ENCODE data around the gene FEN1.
A peak's percentile ranks its signal among the peaks of the same experiment; 100 is the strongest.

The FEN1 gene

GRCh38 chr11:61814247-61814957 is 21.7 kb downstream of the FEN1 start:
- no peak for DNase-seq (ENCODE audit: low read depth, low spot score)
- peak overlapping the region; percentile 94 for H3K4me3 ChIP-seq (ENCODE audit: low read length)

GRCh38 chr11:61814958-61815789 is 22.5 kb downstream of the FEN1 start:
- no peak for DNase-seq (ENCODE audit: low read depth, low spot score)
- H3K4me3 ChIP-seq (ENCODE audit: low read length), result peak overlapping the region; percentile 94

GRCh38 chr11:61815790-61816735 is 23.4 kb downstream of the FEN1 start:
- no peak for DNase-seq (ENCODE audit: low read depth, low spot score)

GRCh38 chr11:61816736-61817455 is 24.2 kb downstream of the FEN1 start, which contains the start of gene FADS1:
TSS of gene FADS1 (minus strand) at chr11:61817003. CDS start at chr11:61816929, 74 bp downstream.
- DNase-seq (ENCODE audit: low read depth, low spot score), result peak; percentile 92
- H3K4me3 ChIP-seq (ENCODE audit: low read length), result peak within 1 kb of the TSS; percentile 94

More at GRCh38 chr11:61815790-61816735, 23.4 kb downstream of the FEN1 start:
- H3K4me3 ChIP-seq (ENCODE audit: low read length), result peak overlapping the region; percentile 94

GRCh38 chr11:61817471-61818202 is 24.9 kb downstream of the FEN1 start:
- peak overlapping the region; percentile 94 for H3K4me3 ChIP-seq (ENCODE audit: low read length)
- no peak for DNase-seq (ENCODE audit: low read depth, low spot score)

- DNase-seq (ENCODE audit: low read depth, low spot score), result no peak
- no peak overlapping the region for H3K4me3 ChIP-seq (ENCODE audit: low read length)
Observed at GRCh38 chr11:61820174-61820573, 27.5 kb downstream of the FEN1 start.

- DNase-seq (ENCODE audit: low read depth, low spot score), result no peak
- peak overlapping the region; percentile 97 for H3K4me3 ChIP-seq (ENCODE audit: low read length)
Observed at GRCh38 chr11:61826930-61827570, 34.3 kb downstream of the FEN1 start.

GRCh38 chr11:61827571-61828378 is 35.1 kb downstream of the FEN1 start, which contains the start of gene FADS2:
TSS of gene FADS2 (plus strand) at chr11:61828300. CDS start at chr11:61828391, 91 bp downstream.
- peak; percentile 93 for DNase-seq (ENCODE audit: low read depth, low spot score)
- peak within 1 kb of the TSS; percentile 97 for H3K4me3 ChIP-seq (ENCODE audit: low read length)

GRCh38 chr11:61828379-61828628 is 35.6 kb downstream of the FEN1 start:
- peak overlapping the region; percentile 97 for H3K4me3 ChIP-seq (ENCODE audit: low read length)
- DNase-seq (ENCODE audit: low read depth, low spot score), result no peak

GRCh38 chr11:61828629-61829407 is 36.1 kb downstream of the FEN1 start:
- H3K4me3 ChIP-seq (ENCODE audit: low read length), result peak overlapping the region; percentile 97
- no peak for DNase-seq (ENCODE audit: low read depth, low spot score)

GRCh38 chr11:61829806-61830205 is 37.1 kb downstream of the FEN1 start:
- DNase-seq (ENCODE audit: low read depth, low spot score), result no peak
- H3K4me3 ChIP-seq (ENCODE audit: low read length), result peak overlapping the region; percentile 97

- no peak for DNase-seq (ENCODE audit: low read depth, low spot score)
- H3K4me3 ChIP-seq (ENCODE audit: low read length), result peak overlapping the region; percentile 97
Observed at GRCh38 chr11:61830237-61831105, 37.8 kb downstream of the FEN1 start.

GRCh38 chr11:61832207-61832606 is 39.5 kb downstream of the FEN1 start:
- H3K4me3 ChIP-seq (ENCODE audit: low read length), result no peak overlapping the region; the same call in 1 of the 2 replicates
- DNase-seq (ENCODE audit: low read depth, low spot score), result no peak

- no peak for DNase-seq (ENCODE audit: low read depth, low spot score)
- H3K4me3 ChIP-seq (ENCODE audit: low read length), result peak overlapping the region; percentile 26
Observed at GRCh38 chr11:61832754-61833153, 40.0 kb downstream of the FEN1 start.

GRCh38 chr11:61833471-61833870 is 40.8 kb downstream of the FEN1 start:
- peak overlapping the region; percentile 42 for H3K4me3 ChIP-seq (ENCODE audit: low read length)
- DNase-seq (ENCODE audit: low read depth, low spot score), result peak; percentile 91

Data from Jurkat, Clone E6-1 (cell line).